SU-DHL-6 (cell line): ENCODE measurements around the gene RASAL1.

Experiments
- CTCF ChIP-seq: fragments of 200-600 bp; sonication (generic); IDR thresholded peaks from one replicate; pipeline ENCODE4 v1.5.1; 2017; ENCODE audit warnings: antibody characterized with exemption, mild to moderate bottlenecking, low read length, moderate library complexity; ENCODE audit not compliant: insufficient read depth, poor library complexity, severe bottlenecking
- EZH2phosphoT487 ChIP-seq: fragments of 200-600 bp; sonication (generic), shearing (Covaris generic); conservative IDR thresholded peaks from 2 replicates; pipeline ENCODE4 v1.6.1; 2018; ENCODE audit warnings: mild to moderate bottlenecking, antibody characterized with exemption, low read length, moderate library complexity, mixed read lengths

- TF ChIP-seq CTCF (no peak), EZH2phosphoT487 (no peak)
These were observed 9.2 kb upstream of the RASAL1 start for GRCh38 chr12:113144806-113145205.
